Fibroblast of pulmonary artery (primary cell): ENCODE results near the gene CES1.
"Not testable (repeated sequence)": the region's sequence is repeated elsewhere in the genome, so short reads cannot be mapped to it uniquely, and the experiment has no call there.

Experiments used
- DNase-seq: peaks from one replicate; pipeline ENCODE4 v3.0.0-alpha.2; 2010; ENCODE audit warnings: low read depth
- H3K4me3 ChIP-seq: replicated peaks from 2 replicates; pipeline ENCODE4 v1.5.1; 2011; ENCODE audit warnings: low read depth, mild to moderate bottlenecking, control low read depth, low read length, moderate library complexity
- TF ChIP-seq, protein P1 (sequence below): IDR thresholded peaks from 2 replicates; pipeline ENCODE4 v1.5.1; 2011; ENCODE audit warnings: mild to moderate bottlenecking, control low read depth, low read length, inconsistent platforms; ENCODE audit errors: missing control alignments

Gene CES1

DNA sequence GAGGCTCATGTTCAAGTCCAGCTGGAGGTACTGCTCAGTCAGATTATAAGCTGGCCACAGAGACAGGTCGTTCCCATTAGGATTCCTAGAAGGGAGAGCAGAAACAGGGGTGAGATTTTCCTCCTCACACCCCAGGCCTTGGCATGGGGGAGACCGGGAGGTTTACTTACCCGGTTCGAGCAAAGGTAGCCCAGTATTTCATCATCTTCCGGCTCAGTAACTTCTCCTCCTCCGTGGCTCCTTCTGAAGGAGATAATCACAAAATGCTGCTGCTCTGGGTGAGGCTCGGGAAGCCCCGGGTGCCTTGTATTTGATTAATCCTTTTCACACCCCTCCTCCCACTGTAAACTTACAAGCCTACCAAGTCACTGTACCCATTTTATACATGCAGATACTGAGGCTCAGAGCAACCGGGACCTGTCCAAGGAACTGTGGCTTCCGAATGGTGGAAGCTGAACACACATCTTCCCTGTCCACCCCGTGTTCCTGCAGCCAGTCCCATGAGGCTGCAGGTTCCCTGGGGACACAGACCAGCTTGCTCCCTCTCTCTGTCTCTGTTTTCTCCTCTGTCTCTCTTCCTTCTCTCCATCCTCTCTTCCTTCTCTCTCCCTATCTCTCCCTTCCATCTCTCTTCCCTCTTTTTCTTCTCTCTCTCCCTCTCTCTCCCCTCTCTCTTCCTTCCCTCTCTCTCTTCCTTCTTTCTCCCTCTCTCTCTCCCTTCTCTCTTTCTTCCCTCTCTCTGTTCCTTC lies 13.9 kb upstream of the CES1 start:
- TF ChIP-seq, protein P1, sequence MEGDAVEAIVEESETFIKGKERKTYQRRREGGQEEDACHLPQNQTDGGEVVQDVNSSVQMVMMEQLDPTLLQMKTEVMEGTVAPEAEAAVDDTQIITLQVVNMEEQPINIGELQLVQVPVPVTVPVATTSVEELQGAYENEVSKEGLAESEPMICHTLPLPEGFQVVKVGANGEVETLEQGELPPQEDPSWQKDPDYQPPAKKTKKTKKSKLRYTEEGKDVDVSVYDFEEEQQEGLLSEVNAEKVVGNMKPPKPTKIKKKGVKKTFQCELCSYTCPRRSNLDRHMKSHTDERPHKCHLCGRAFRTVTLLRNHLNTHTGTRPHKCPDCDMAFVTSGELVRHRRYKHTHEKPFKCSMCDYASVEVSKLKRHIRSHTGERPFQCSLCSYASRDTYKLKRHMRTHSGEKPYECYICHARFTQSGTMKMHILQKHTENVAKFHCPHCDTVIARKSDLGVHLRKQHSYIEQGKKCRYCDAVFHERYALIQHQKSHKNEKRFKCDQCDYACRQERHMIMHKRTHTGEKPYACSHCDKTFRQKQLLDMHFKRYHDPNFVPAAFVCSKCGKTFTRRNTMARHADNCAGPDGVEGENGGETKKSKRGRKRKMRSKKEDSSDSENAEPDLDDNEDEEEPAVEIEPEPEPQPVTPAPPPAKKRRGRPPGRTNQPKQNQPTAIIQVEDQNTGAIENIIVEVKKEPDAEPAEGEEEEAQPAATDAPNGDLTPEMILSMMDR: no peak
- DNase-seq: no peak
- no peak overlapping the region for H3K4me3 ChIP-seq

DNA sequence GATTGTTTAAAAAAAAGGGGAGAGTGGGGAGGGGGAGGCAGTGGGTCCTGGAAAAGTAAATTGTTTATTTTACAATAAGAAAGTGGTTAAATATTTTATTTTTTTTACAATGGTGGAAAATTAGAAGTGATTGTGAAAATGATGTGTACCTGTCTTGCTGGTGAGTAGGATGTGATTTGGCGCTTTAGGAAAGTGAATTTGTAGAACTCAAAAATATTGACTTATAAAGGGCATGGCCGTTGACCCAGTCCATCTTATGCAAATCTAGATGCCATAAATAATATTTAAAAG lies 10.2 kb upstream of the CES1 start:
- H3K4me3 ChIP-seq: no peak overlapping the region
- TF ChIP-seq, protein P1: no peak

GRCh38 chr16:55842369-55843104 lies 9.6 kb upstream of the CES1 start:
- TF ChIP-seq, protein P1: peak; percentile 70
- no peak overlapping the region for H3K4me3 ChIP-seq
- peak; percentile 60 for DNase-seq

More for the DNA sequence above, 10.2 kb upstream of the CES1 start:
- DNase-seq: no peak

DNA sequence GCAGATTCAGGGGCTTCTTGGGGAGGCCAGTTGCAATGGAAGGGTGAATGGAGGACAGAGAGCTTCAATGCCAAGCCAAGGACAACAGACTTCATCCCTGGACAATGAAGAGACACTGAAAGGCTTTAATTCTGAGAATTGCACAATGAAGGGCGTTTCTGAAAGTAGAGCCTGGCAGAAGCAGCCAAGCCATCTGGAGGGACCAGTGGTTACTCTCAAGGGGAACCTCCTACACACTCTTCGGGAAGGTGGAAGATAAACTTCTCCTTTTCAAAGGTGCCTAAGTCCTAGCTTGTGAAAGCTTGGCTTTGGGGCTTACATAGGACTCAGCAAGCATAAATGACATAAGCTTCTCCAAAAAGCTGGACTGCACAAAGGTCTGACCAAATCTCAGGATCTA lies 6.2 kb upstream of the CES1 start:
- no peak for DNase-seq
- H3K4me3 ChIP-seq: no peak overlapping the region
- TF ChIP-seq, protein P1: no peak

DNA sequence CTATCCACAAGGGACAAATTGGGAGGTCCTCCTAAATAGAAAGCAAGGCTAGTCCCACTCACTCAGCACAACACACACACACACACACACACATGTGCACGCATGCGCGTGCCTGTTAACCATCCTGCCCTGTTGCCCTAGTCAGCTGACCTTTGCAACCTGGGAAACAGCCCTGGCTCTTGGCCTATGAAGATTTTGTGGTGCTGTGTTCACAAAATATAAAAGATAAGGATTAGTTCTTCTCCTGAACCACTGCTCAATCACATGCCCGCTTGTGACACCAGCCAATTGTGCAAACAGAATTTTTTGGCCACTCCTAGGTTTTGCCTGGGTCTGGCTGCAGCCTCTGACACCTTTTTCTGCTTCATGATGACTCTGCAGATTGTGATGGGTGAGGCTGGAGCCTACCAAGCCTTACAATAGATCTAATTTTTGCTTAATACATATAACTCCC lies 3.3 kb upstream of the CES1 start:
- no peak for DNase-seq
- TF ChIP-seq, protein P1: no peak
- H3K4me3 ChIP-seq: no peak overlapping the region

- no peak overlapping the region for H3K4me3 ChIP-seq
- TF ChIP-seq, protein P1: no peak
- DNase-seq: peak; percentile 3
These were observed 2.7 kb upstream of the CES1 start for GRCh38 chr16:55835581-55835980.

DNA sequence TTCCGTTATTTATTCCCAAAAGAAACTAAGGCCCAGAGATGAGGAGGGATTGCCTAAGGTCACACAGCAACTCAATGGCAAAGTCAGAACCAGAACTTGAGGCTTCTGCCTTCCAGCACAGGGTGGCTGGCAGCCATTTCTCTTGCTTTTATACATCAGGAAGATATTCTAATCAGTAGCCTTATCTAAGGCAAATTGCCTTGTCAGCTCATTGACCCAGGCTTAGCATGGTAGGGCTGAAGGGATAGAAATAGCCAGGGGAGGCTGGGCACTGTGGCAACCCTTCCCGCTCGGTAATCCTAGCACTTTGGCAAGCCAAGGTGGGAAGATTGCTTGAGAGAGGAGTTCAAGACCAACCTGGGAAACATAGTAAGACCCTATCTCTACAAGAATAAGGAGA lies 2.3 kb upstream of the CES1 start:
- H3K4me3 ChIP-seq, DNase-seq: not testable (repeated sequence)
